Heart left ventricle (tissue), 16 donors: ENCODE results near the gene GYS1. TPM values are rescaled to one million over a fixed set of nuclear protein-coding genes. Genes with fewer than 3 reads are reported as not detected.
A peak's percentile ranks its signal among the peaks of the same experiment; 100 is the strongest.

Experiments used
- ATAC-seq, 4 donors: fragments of 200-7000 bp; cut with Tn5 transposase; one replicate each; pipeline ENCODE4 v1.9.1; 2020 to 2022; ENCODE audit warnings: moderate library complexity in 4 of 4, mild to moderate bottlenecking in 3 of 4, moderate number of reproducible peaks in 1 of 4
- DNase-seq, 5 donors: peaks; one replicate each; pipeline ENCODE4 v3.0.0-alpha.2; 2020
- H3K27ac ChIP-seq, 12 donors: fragments of 200-600 bp; sonication (generic) in 4 of 12; one replicate each; pipeline versions ENCODE4 v1.5.0 to v1.8.0; 2016 to 2022; ENCODE audit warnings: mild to moderate bottlenecking in 2 of 12
- H3K27me3 ChIP-seq, 9 donors: fragments of 200-600 bp; sonication (generic) in 2 of 9; one replicate each; pipeline versions ENCODE4 v1.5.1 to v1.8.0; 2016 to 2022; ENCODE audit warnings: mild to moderate bottlenecking in 3 of 9
- H3K36me3 ChIP-seq, 9 donors: fragments of 200-600 bp; sonication (generic) in 2 of 9; one replicate each; pipeline versions ENCODE4 v1.5.0 to v1.8.0; 2018 to 2022; ENCODE audit warnings: mild to moderate bottlenecking in 2 of 9
- H3K4me1 ChIP-seq, 12 donors: fragments of 200-600 bp; sonication (generic) in 4 of 12; one replicate each; pipeline versions ENCODE4 v1.5.0 to v1.8.0; 2016 to 2022; ENCODE audit warnings: mild to moderate bottlenecking in 3 of 12
- H3K4me3 ChIP-seq, 12 donors: fragments of 200-600 bp; sonication (generic) in 4 of 12; one replicate each; pipeline versions ENCODE4 v1.5.0 to v1.8.0; 2017 to 2022; ENCODE audit warnings: mild to moderate bottlenecking in 9 of 12, moderate library complexity in 4 of 12
- H3K9me3 ChIP-seq, 12 donors: fragments of 200-600 bp; sonication (generic) in 4 of 12; one replicate each; pipeline versions ENCODE4 v1.5.0 to v1.8.0; 2016 to 2022; ENCODE audit warnings: mild to moderate bottlenecking in 1 of 12
- CTCF ChIP-seq, 12 donors: fragments of 200-600 bp; sonication (generic) in 4 of 12; IDR thresholded peaks; one replicate each; pipeline versions ENCODE4 v1.5.0 to v1.8.0; 2018 to 2022; ENCODE audit warnings: antibody characterized with exemption in 12 of 12, mild to moderate bottlenecking in 5 of 12
- POLR2A ChIP-seq, 2 donors: fragments of 450-650 bp; IDR thresholded peaks; one replicate each; pipeline ENCODE4 v1.6.1; 2017; ENCODE audit warnings: antibody characterized with exemption in 2 of 2, mild to moderate bottlenecking in 2 of 2, moderate library complexity in 2 of 2
- WGBS, 4 donors: extraction: QIAGEN DNeasy Blood & Tissue Kit in 2 of 4; methylation state at CpG; one replicate each; pipeline versions ENCODE4 v1.1.5 to v1.1.7; 2013 to 2018; 5-methylcytosine and 5-hydroxymethylcytosine counted together
- intact Hi-C, 10 donors: fragments of 100-400 bp; cut with DNase I; formaldehyde crosslinking; loops; one replicate each; pipeline versions ENCODE4 v1.11.1 to v1.14.2; 2022
- polyA plus RNA-seq, 2 donors: library from polyadenylated mRNA; stranded (reverse); fragments of 200-250 nt; gene quantifications; one replicate each; pipeline ENCODE4 v1.2.3, GENCODE V29; 2013
- total RNA-seq, 9 donors: library from RNA; depleted of rRNA in 2 of 9; stranded (reverse); fragments of >200 nt in 2 of 9; fragmentation: NEBNext Ultra II Directional in 3 of 9; extraction: Animal tissue kit (Norgen Biotek cat#: 25700) in 3 of 9; gene quantifications; one replicate each; pipeline versions ENCODE4 v1.1.0 to v1.2.4, GENCODE V29; 2016 to 2023
- donor health status: ischemic (EF 13 %, LVEDD 7.1; RV severe dilation, severe dysfunction).
- donor health status: healthy with polysubstance abuse.
- donor health status: DM: no; HTN: yes; CAD: no.
- donor health status: DM: no; HTN: no; CAD: no.
- donor health status: ischemic (EF 25% LVEDD 6.9; RV normal size, moderate dysfunction).
- donor health status: ischemic (EF 25% LVEDD 5.7; RV mildly dilated, moderate dysfunction).
- donor health status: healthy.
- donor health status: DM: yes; HTN: yes; CAD: no.
- donor health status: ischemic (EF 35%, LVEDD 5.7; RV mildly dilated, moderate dysfunction).
- donor health status: nonischemic (EF 11% LVEDD 7.7; RV severe dilation, severe dysfunction).
- donor health status: DM: yes; HTN: yes; CAD: no.
- donor health status: PGD.
- donor health status: ischemic (EF 29% LVEDD 5.4; RV normal size, mild dysfunction).
- donor health status: nonischemic (EF 23%, LVEDD 6.1; RV moderate dilation, normal function).

The GYS1 gene
- total and polyA plus RNA-seq, 11 donors: 114 to 264 (median 170) TPM

GRCh38 chr19:48967346-48968178 lies 25.5 kb downstream of the GYS1 start:
- DNase-seq (peak in 3 of 5 donors; percentile 58 to 71 (median 60)), ATAC-seq (peak in 1 of 4 donors; percentile 2)
- Histone ChIP-seq H3K36me3 (peaks cover 0 to 65% (median 53%) of the 10 kb centered on the region in 9 donors), H3K27ac (peak overlapping the region; percentile 6 to 97 (median 92)), H3K4me1 (peaks cover 10 to 70% (median 48%) of the 10 kb centered on the region in 12 donors), H3K4me3 (peak overlapping the region in 9 of 12 donors; percentile 76 to 99 (median 87)), H3K27me3 (no peaks in the 10 kb centered on the region), H3K9me3 (no peaks in the 10 kb centered on the region)
- 79 to 83% (median 80%) methylated on average over 14 of the region's 14 CpGs for WGBS, 4 donors
- TF ChIP-seq POLR2A (IDR thresholded peaks at IDR 0.05) (no peak), CTCF (IDR thresholded peaks at IDR 0.05) (no peak)
- intact Hi-C loops: loop anchor here in 6 of 10 donors (5.0 to 10.0 kb wide), 5 partner anchors 63 to 323 kb away; partner anchors contain the start of genes PPP1R15A (in 3 of the 6), NUCB1 (in 2 of the 6) and CA11 (in 1 of the 6)

- DNase-seq (no peak), ATAC-seq (no peak)
- Histone ChIP-seq H3K36me3 (peaks cover 0 to 57% (median 46%) of the 10 kb centered on the region in 9 donors), H3K4me1 (peaks cover 10 to 76% (median 51%) of the 10 kb centered on the region in 12 donors), H3K4me3 (peak overlapping the region; percentile 61 to 99 (median 88)), H3K9me3 (no peaks in the 10 kb centered on the region), H3K27ac (peak overlapping the region in 11 of 12 donors; percentile 82 to 97 (median 94)), H3K27me3 (no peaks in the 10 kb centered on the region)
- WGBS, 4 donors: 75 to 84% (median 79%) methylated on average over 10 of the region's 10 CpGs
- intact Hi-C loops: loop anchor here in 6 of 10 donors (5.0 to 10.0 kb wide), 5 partner anchors 62 to 322 kb away; partner anchors contain the start of genes PPP1R15A (in 3 of the 6), NUCB1 (in 2 of the 6) and CA11 (in 1 of the 6)
- no peak for TF ChIP-seq POLR2A (IDR thresholded peaks at IDR 0.05)
- TF ChIP-seq CTCF (IDR thresholded peaks at IDR 0.05): no peak
Observed at GRCh38 chr19:48966541-48967345, 26.4 kb downstream of the GYS1 start.

- H3K4me1 ChIP-seq: peaks cover 10 to 72% (median 51%) of the 10 kb centered on the region in 12 donors
- 10 to 12% (median 11%) methylated on average over 35 to 36 of the region's 36 CpGs for WGBS, 4 donors
- peak overlapping the region; percentile 73 to 97 (median 93) for H3K27ac ChIP-seq
- H3K4me3 ChIP-seq: peak overlapping the region; percentile 61 to 99 (median 88)
- intact Hi-C loops: loop anchor here (2.0 to 10.0 kb wide), 7 partner anchors 61 to 321 kb away; partner anchors contain the start of genes PPP1R15A (in 7 of the 10), NUCB1 (in 2 of the 10) and CA11 (in 1 of the 10)
- DNase-seq: peak; percentile 89 to 94 (median 90)
- no peaks in the 10 kb centered on the region for H3K27me3 ChIP-seq
- peaks cover 0 to 50% (median 42%) of the 10 kb centered on the region in 9 donors for H3K36me3 ChIP-seq
- no peaks in the 10 kb centered on the region for H3K9me3 ChIP-seq
- peak; percentile 61 to 73 (median 66) for ATAC-seq
- TF ChIP-seq CTCF (IDR thresholded peaks at IDR 0.05) (no peak), POLR2A (IDR thresholded peaks at IDR 0.05) (no peak)
Observed at GRCh38 chr19:48965806-48966540, 27.1 kb downstream of the GYS1 start.
